Activated T-cell treated with anti-CD3 and anti-CD28 coated beads for 24 hours (primary cell): Measurements from ENCODE around the gene GNB3.

ENCODE experiments used
- DNase-seq: peaks from one replicate; pipeline ENCODE4 v3.0.0-alpha.2; 2020; ENCODE audit warnings: low read depth

GNB3 gene

DNA sequence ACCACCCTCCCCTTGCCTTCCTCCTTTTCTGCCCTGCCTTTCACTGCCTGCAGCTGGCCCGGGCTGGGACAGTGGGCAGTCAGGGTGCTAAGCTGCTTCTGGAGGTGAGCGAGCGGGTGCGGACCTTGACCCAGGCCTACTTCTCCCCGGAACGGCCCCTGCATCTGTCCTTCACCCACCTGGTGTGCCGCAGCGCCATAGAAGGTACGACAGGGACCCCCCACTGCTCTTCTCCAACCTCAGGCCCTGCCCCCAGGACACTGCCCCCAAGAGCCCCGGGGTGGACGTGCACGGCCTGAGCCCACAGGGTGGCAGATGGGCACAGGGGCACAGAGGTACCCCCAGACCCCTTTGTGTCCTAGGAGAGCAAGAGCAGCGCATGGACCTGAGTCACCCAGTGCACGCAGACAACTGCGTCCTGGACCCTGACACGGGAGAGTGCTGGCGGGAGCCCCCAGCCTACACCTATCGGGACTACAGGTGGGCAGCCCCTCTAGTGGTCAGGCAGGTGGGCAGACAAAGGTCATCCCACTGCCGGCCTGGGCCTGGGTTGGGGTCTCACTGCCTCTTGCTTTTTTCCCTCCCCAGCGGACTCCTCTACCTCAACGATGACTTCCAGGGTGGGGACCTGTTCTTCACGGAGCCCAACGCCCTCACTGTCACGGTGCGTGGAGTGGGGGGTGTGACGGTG lies 3.2 kb upstream of the GNB3 start:
- DNase-seq: no peak

DNA sequence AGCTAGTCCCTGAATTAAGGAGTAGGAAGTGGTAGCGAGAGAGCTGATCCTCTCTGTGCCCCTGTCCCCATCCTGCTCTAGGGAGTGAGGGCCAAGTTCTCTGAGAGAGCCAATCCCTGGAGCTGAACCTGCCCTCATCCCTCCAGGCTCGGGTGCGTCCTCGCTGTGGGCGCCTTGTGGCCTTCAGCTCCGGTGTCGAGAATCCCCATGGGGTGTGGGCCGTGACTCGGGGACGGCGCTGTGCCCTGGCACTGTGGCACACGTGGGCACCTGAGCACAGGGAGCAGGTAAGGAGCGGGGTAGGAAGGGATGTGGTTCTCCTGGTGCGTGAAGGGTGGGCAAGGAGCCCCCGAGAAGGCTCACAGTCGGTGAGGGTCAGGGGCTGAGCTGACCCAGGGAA lies 1.9 kb upstream of the GNB3 start:
- DNase-seq: no peak

DNA sequence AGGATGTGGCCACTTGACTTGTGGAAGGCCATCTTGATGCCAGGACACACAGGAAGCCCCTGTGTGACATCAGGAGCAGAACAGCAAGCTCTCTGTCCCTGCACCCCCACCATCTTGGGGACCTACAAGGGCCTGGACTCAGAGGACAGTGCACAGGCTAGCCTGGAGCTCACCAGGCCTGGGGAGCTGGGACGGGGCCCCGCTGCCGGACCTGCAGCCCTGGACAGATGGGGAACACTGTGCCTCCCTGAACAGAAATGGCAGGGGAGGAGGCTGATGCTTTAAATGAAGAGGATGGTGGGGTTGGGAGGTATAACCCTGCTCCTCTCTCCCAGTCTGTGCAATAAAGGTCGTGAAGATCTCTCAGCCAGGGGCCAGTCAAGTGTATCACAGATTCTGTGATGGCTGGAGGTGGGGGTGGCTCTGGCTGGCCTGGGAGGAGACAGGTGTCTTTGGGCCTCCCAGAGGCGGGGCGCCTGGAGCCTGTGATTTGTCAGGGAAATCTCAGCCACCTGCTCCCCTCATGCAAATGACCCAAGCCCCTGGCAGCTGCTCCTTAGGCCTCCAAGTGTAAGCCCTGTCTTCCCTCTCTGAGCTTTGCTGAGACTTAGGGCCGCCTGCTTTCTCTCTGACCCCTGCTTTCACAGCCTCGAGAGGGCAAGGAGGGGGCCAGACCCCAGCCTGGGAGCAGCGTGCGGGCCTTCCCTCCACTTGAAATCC lies 1.1 kb upstream of the GNB3 start:
- no peak for DNase-seq

DNA sequence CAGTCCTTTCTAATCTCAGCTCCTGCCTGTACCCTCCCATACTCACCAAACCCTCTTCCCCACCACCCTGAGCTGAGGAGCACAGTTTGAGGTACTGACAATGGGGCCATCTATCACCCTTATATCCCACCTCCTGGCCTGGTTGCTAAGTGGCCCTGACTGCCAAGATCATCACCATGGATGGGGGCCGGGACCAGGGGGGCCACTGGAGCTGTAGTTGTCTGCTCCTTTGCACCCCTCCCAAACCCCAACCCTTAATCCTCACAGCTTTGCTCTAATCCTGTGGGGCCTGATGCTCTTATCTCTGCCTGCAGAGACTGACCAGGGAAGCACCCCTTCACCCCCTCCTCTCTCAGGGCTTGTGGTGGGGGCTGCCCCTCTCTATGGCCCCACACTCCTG lies 395 bp upstream of the GNB3 start:
- DNase-seq: no peak

DNA sequence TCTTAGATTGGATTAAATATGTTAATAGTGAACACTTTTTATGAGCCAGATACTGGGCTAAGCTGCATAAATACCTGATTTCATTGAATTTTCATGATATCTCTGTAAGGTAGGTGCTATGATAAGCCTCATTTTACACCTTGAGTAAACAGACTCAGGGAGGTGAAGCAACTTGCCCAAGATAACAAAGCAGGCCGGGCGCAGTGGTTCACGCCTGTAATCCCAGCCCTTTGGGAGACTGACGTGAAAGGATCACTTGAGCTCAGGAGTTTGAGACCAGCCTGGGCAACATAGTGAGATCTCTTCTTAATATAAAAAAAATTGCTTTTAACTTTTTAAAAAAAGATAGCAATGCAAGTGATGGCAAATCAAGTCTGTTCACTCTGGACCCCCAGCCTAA lies 1.4 kb downstream of the GNB3 start:
- DNase-seq: no peak

DNA sequence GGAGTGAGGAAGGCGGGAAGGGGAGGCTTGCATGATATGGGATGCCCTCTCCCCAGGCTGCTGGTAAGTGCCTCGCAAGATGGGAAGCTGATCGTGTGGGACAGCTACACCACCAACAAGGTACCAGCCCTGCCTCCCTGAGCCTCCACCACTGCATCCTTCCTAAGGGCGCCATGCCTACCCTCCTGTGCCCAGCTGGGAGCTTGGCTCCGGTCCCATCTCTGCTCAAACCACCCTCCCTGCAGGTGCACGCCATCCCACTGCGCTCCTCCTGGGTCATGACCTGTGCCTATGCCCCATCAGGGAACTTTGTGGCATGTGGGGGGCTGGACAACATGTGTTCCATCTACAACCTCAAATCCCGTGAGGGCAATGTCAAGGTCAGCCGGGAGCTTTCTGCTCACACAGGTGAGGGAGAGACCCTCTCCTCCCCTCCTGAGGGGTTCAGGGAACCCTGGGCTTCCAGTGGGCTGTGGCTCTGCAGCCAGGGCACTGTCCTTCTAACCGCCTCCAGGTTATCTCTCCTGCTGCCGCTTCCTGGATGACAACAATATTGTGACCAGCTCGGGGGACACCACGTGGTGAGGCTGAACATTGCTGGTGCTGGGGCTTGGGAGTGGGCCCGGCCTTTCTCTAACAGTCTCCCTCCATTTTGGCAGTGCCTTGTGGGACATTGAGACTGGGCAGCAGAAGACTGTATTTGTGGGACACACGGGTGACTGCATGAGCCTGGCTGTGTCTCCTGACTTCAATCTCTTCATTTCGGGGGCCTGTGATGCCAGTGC lies 2.6 kb downstream of the GNB3 start:
- DNase-seq: no peak

DNA sequence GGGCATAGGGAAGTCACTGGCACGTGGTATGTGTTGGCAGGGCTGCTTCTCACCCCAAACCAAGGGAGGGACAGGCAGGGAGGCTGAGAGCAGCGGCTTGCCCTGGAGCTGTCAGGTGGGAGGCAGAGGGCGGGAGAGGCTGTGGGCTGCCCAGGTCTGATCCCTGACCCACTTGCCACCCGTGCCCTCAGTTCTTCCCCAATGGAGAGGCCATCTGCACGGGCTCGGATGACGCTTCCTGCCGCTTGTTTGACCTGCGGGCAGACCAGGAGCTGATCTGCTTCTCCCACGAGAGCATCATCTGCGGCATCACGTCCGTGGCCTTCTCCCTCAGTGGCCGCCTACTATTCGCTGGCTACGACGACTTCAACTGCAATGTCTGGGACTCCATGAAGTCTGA lies 4.7 kb downstream of the GNB3 start:
- no peak for DNase-seq

DNA sequence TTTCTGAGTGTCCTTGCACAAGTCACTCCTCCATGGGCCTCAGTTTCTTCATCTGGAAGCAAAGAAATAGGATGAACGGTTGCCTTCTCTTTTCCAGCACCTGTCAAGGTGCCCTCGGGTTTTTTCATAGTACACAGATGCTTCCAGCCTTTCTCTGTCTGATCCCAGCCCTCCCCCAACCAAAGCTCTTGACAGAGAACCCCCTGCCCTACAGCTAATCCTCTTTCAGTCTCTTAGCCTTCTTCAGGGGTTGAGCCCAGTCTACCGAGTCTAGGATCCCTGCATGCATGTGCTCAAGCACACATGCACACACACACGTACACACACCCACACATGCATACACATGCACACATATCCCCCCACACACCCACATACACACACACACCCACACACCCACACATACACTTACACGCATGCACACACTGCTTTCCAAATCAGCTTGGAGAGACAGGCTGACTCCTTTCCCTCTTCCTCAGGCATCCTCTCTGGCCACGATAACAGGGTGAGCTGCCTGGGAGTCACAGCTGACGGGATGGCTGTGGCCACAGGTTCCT lies 5.7 kb downstream of the GNB3 start:
- DNase-seq: no peak

DNA sequence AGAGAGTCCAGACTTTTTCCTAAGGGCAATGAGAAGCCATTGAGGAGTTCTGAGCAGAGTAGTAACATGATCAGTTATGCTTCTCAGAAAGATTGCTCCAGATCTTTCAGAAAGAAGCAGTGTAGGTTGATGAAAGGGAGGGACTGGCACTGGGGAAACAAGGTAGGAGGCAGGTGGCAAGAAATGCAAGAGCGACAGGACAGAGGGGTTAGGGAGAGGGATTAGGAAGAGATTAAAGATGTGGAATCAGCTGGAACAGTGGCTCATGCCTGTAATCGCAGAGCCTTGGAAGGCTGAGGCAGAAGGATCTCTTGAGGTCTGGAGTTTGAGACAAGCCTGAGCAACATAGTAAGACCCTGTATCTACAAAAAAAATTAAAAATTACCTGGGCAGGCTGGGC lies 7.0 kb downstream of the GNB3 start:
- no peak for DNase-seq

DNA sequence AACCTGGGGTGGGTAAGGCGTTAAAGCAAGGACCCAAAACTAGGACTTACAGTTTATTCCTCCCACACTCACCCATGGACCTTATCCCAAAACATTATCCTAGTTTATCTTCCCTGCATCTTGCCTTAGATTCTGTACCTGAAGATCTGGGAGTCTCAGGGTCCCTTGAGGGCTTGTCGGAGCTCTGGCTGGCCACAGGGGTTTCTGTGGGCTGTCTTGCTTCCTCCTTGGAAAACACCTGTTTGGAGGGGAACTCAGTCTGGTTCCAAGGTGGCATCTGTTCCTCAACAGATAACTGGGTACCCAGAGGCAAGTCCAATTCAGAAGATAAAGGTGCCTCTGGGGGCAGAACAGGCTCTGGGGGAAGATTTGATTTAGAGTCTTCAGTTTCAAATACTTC lies 8.7 kb downstream of the GNB3 start:
- DNase-seq: no peak

DNA sequence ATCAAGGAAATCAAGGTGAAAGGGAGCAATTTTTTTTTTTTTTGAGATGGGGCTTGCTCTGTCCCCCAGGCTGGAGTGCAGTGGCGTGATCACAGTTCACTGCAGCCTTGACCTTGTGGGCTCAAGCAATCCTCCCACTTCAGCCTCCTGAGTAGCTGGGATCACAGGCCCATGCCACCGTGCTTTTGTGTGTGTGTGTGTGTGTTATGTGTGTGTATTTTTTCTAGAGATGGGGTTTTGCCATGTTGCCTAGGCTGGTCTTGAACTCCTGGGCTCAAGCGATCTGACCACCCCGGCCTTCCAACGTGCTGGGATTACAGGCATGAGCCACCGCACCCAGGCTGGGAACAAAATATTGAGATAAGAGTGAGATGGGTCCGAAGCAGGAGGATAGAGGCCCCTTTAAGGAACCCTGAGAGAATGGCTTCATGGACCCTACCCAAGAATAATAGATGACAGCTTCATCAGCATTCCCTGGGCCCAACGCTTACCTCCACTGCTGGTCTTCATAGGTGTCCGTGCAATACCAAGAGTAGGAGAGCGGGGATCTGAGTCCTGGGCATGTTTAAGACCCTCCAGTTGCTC lies 9.3 kb downstream of the GNB3 start:
- DNase-seq: no peak

DNA sequence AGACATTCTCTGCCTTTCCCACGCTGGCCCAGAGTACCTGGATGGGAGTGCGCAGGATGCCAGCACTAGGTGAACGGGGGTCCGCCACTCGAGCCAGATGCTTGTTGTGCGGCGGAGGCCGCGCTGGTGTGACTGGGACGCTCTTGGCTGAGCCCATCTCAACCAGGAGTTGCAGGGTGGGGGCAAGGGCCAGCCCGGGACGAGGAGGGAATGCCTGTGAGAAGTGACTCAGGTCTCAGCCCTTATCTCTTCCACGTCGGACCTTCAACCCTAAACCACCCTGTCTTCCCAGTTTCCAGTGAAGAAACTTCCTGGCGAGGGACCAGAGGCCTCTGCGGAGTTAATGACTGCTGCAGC lies 10.0 kb downstream of the GNB3 start:
- no peak for DNase-seq

DNA sequence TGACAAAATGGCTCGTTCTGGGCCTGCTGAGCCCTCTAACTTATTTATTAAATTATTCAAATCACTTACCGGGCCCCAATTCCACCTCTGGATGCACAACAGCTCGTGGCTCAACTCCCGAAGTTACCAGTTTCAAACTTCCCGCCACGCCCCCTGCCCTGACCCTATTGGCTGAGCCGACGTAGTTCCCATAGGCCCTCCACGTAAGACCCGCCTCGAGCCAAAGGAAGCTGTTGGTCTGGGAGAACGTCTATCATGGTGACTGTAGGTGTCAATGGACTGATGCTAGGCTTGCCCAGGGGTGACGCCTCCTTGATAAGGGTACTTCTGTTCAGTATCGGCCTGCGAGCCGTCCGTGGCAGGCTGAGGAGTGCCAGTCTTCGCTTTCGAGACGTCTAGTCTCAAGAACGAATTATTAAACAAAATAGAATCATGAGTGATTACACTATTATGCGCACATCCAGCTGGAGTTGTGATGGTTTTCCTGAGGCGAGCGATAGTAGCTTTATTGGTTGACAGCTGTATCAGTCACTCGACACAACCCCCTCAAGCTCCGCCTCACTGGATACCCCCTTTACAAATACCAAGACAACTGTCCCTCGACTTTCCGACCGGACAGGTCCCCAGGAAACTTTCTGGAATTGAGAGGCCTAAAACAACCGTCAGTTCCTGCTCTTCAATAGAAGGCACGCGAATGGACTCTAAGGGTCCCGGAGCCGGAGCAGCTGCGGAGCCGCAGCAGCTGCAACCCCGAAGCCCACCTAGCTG lies 10.6 kb downstream of the GNB3 start, which contains the start of gene CDCA3:
TSS of gene CDCA3 (minus strand) at position 134 of the 768 bp plus-strand sequence. CDS start 334 bp downstream, outside the sequence.
- peak; percentile 85 for DNase-seq

DNA sequence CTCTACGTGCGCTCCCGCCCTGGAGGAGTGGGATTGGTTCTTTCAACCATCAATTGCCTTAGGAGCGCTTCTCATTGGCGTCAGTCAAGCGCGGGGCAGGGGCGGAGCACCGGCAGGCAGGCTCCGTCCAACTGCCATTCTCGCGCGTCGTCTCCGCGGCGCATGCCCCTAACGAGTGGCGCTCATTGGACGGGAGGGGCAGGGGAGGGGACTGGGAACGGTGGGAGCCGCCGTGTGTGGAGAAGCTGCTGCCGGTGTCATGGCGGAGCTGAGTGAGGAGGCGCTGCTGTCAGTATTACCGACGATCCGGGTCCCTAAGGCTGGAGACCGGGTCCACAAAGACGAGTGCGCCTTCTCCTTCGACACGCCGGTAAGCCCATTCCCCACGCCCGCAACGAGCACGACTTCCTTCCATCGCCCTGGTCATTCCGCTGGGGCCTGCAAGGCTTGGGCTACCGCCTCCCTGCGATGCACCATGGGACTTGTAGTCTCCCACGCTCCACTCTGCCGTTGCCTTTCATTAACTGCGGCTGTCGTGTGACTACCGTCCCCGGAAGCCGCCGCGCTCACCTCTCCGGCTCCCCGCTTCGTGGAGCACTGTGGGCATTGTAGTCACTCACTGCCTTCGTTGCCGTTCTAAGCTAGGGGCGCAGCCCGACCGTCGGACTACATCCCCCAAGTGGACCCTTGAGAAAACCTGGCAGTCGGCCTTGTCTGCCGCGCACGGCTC lies 11.4 kb downstream of the GNB3 start, which contains the start of gene USP5:
TSS of gene USP5 (plus strand) at position 230 of the 730 bp plus-strand sequence. CDS start at position 260, 30 bp downstream.
- DNase-seq: peak; percentile 96

DNA sequence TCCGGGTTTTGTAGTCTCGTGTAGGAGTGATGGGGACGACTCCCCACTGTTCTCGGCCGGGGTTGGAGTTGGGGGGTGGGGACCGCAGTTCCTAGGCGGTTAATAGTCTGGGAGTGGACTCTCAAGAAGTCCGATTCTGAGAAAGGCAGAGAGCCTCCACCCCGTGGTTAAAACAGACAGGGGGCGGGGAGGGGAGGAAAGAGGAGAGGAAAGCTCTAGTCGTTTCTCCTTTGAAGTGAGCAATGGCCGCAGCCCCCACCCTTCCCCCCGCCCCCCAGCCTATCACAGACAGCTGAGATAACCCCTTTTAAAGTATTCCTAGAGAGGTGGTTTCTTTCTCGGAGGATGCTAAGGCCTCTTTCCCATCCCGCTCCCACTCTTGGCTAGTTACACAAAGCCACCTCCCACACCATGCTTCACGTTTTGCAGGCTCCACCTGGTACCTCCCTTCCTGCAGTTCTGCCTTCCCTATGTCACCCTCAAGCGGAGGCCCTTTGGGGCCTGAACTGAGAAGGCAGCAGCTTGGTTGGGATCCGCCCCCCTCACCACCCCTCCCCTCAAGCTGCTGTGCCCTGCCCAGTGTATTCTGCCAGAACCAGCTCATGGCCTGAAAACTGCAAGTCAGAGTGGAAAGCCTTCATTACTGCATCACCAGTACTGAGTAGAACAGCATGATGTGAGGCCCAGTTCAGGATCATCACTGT lies 12.1 kb downstream of the GNB3 start:
- DNase-seq: peak; percentile 71

DNA sequence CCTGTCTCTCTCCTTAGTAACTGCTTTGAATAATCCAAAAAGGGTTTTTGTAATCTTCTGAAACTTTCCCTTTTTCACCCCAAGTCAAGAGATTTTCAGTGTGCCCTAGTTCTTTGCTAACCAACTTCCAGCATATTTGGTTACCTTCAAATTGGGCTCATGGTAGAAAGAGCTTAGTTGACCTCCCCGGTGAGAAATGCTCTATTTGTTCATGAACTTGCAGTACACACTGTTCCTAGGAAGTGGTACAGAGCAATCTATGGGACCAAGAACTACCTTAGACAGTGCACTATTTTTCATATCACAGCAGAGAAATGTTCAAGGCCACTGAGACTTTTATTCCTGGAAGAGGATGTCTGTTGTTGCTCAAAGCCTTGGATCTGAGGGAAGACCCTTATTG lies 12.9 kb downstream of the GNB3 start:
- DNase-seq: no peak

DNA sequence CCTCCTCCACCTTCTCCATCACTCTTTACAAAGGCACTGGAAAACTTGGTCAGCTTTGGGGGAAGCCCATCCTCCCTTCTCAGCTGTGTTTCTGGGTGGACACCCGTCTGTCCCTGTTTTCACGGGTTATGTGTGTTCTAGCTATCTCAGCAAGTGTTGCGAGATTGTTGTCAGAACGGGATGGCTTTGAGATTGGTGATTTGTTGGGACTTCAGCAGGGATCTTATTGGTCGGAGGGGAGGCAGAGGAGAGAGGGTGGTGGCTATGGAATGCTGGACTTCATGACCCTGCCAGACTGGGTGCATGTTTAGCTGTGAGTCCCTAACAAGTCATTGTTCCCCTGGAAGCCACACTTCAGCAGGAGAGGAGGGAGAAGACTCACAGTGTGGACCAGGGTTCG lies 13.3 kb downstream of the GNB3 start:
- DNase-seq: no peak

DNA sequence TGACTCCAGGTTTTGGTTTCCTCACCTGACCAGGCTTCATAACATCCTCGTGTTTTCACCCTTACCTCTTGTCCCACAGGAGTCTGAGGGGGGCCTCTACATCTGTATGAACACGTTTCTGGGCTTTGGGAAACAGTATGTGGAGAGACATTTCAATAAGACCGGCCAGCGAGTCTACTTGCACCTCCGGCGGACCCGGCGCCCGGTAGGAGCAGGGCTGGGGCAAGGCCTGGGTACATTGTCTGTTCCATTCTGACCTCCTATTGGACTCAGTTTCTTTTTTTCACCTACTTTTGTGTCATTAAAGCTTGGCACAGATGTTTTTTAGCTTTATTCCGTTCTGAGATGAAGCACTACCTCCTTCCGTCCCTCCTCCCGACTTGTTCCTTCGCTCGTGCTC lies 14.6 kb downstream of the GNB3 start:
- no peak for DNase-seq

DNA sequence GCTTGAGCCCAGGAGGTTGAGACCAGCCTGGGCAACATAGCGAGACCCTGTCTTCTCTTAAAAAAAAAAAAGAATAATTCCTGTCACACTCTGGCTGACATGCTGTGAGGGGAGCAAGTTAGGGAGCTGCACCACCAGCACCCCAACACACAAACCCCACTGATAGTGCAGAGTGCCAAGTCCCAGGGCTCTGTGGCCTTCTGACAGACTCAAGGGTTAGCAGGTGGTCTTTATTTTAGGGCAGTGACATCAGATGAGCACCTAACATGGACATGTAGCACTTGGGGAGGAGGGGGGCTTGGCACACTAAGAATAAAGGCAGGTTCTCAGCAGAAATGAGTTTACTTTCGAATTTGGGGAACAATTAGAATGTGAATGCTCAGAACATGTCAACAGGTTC lies 18.1 kb downstream of the GNB3 start:
- DNase-seq: no peak

DNA sequence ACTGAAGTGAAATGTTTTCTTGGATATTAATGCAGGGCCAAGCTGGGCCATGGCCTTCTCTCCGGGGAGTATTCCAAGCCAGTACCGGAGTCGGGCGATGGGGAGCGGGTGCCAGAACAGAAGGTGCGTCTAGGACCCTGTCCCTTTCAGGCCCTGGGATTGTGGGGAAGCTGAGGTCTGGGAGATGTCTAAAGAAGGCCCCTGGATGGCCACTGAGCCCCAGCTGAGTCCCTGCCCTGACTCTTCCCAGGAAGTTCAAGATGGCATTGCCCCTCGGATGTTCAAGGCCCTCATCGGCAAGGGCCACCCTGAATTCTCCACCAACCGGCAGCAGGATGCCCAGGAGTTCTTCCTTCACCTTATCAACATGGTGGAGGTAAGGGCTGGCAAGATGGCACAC lies 19.4 kb downstream of the GNB3 start:
- no peak for DNase-seq
